GM18907 (cell line): ENCODE data around the gene NLRP11.

Experiments used
- ATAC-seq: cut with Tn5 transposase; IDR thresholded peaks from one replicate; pipeline ENCODE4 v1.9.1; 2021; ENCODE audit warnings: mild to moderate bottlenecking, moderate library complexity; ENCODE audit not compliant: unreplicated experiment

NLRP11 gene

GRCh38 chr19:55831846-55832245 lies at the start of gene NLRP11:
TSS of gene NLRP11 (minus strand) at chr19:55831999. CDS start at chr19:55818174, 13,825 bp downstream.
- no peak for ATAC-seq

GRCh38 chr19:55877211-55877610 lies 45.4 kb upstream of the NLRP11 start:
- no peak for ATAC-seq

- no peak for ATAC-seq
Measured at GRCh38 chr19:55870736-55871135, 38.9 kb upstream of the NLRP11 start.

GRCh38 chr19:55867101-55867500 lies 35.3 kb upstream of the NLRP11 start:
- no peak for ATAC-seq

GRCh38 chr19:55866521-55866920 lies 34.7 kb upstream of the NLRP11 start:
- ATAC-seq: no peak

GRCh38 chr19:55858969-55859368 lies 27.2 kb upstream of the NLRP11 start:
- no peak for ATAC-seq

GRCh38 chr19:55858401-55858800 lies 26.6 kb upstream of the NLRP11 start:
- no peak for ATAC-seq

GRCh38 chr19:55857974-55858373 lies 26.2 kb upstream of the NLRP11 start:
- ATAC-seq: no peak

GRCh38 chr19:55857149-55857548 lies 25.4 kb upstream of the NLRP11 start:
- no peak for ATAC-seq

- ATAC-seq: no peak
Measured at GRCh38 chr19:55855160-55855559, 23.4 kb upstream of the NLRP11 start.

- no peak for ATAC-seq
Measured at GRCh38 chr19:55838906-55839305, 7.1 kb upstream of the NLRP11 start.

GRCh38 chr19:55838251-55838650 lies 6.5 kb upstream of the NLRP11 start:
- ATAC-seq: no peak

GRCh38 chr19:55836340-55836739 lies 4.5 kb upstream of the NLRP11 start, which contains the start of gene NLRP4:
TSS of gene NLRP4 (plus strand) at chr19:55836540. CDS start at chr19:55852081, 15,541 bp downstream.
- ATAC-seq: no peak

- no peak for ATAC-seq
Measured at GRCh38 chr19:55832676-55833075, 877 bp upstream of the NLRP11 start.

- ATAC-seq: no peak
Measured at GRCh38 chr19:55830656-55831055, 1.1 kb downstream of the NLRP11 start.

- ATAC-seq: no peak
Measured at GRCh38 chr19:55820037-55820436, 11.8 kb downstream of the NLRP11 start.

- no peak for ATAC-seq
Measured at GRCh38 chr19:55813906-55814305, 17.9 kb downstream of the NLRP11 start.

- no peak for ATAC-seq
Measured at GRCh38 chr19:55812449-55812848, 19.4 kb downstream of the NLRP11 start.

- ATAC-seq: no peak
Measured at GRCh38 chr19:55811340-55811739, 20.5 kb downstream of the NLRP11 start.

GRCh38 chr19:55809381-55810058 lies 22.3 kb downstream of the NLRP11 start:
- no peak for ATAC-seq

- no peak for ATAC-seq
Measured at GRCh38 chr19:55802281-55802680, 29.5 kb downstream of the NLRP11 start.

GRCh38 chr19:55801416-55801815 lies 30.4 kb downstream of the NLRP11 start:
- ATAC-seq: no peak

GRCh38 chr19:55795021-55795420 lies 36.8 kb downstream of the NLRP11 start:
- no peak for ATAC-seq
